ENCODE results near the gene MYF5. TPM values are rescaled to one million over a fixed set of nuclear protein-coding genes. Genes with fewer than 3 reads are reported as not detected.
A peak's percentile ranks its signal among the peaks of the same experiment; 100 is the strongest.

MYF5 gene
- total RNA-seq, 1 experiment from 2014 or later = not detected

- no peak for TF ChIP-seq ZNF281 (CRISPR knock-in tag; IDR thresholded peaks at IDR 0.05)
- TF ChIP-seq ATF6 (CRISPR knock-in tag; IDR thresholded peaks at IDR 0.05) = no peak
- TF ChIP-seq NFE2L1 (CRISPR knock-in tag; IDR thresholded peaks at IDR 0.05) = no peak
- no peak for TF ChIP-seq NR2C2 (CRISPR knock-in tag; IDR thresholded peaks at IDR 0.05)
- no peak for TF ChIP-seq ZBTB21 (CRISPR knock-in tag; IDR thresholded peaks at IDR 0.05; ENCODE audit: borderline replicate concordance)
- TF ChIP-seq ESRRA (CRISPR knock-in tag; IDR thresholded peaks at IDR 0.05; ENCODE audit: borderline replicate concordance) = no peak
- no peak for TF ChIP-seq ZNF671 (CRISPR knock-in tag; IDR thresholded peaks at IDR 0.05)
Observed at GRCh38 chr12:80708975-80709328, 7.8 kb upstream of the MYF5 start (continued).

GRCh38 chr12:80709811-80710726 lies 6.6 kb upstream of the MYF5 start:
- H3K4me3 Mint-ChIP-seq = peak overlapping the region; percentile 65
- H3K27me3 Mint-ChIP-seq (ENCODE audit: low read depth) = peaks cover 99% of the 10 kb centered on the region
- no peaks in the 10 kb centered on the region for H3K36me3 Mint-ChIP-seq
- peaks cover 65% of the 10 kb centered on the region for H3K4me1 Mint-ChIP-seq
- TF ChIP-seq CTCF (IDR thresholded peaks at IDR 0.05) = peak; percentile 58
- no peak for TF ChIP-seq ARID4B (CRISPR knock-in tag; IDR thresholded peaks at IDR 0.05; ENCODE audit: borderline replicate concordance)
- TF ChIP-seq ATF3 (CRISPR knock-in tag; conservative IDR thresholded peaks at IDR 0.05) = no peak
- no peak for TF ChIP-seq AFF4 (CRISPR knock-in tag; IDR thresholded peaks at IDR 0.05; ENCODE audit: borderline replicate concordance)
- ATAC-seq = peak; percentile 40
- no peaks in the 10 kb centered on the region for H3K9me3 Mint-ChIP-seq
- CTCF ChIA-PET = interaction anchor here (0.5 to 2.1 kb wide), 15 partner anchors 8 to 408 kb away, joined by 3 to 19 read pairs (median 4); no protein-coding TSS in a partner anchor
- POLR2A ChIA-PET = no interaction called here
- no peak overlapping the region for H3K27ac Mint-ChIP-seq
- peak; percentile 62 for DNase-seq (ENCODE audit: low spot score)
